GM04504 (cell line): ENCODE results near the gene MADD.
"Not testable (repeated sequence)": the region's sequence is repeated elsewhere in the genome, so short reads cannot be mapped to it uniquely, and the experiment has no call there.

Source experiments
- DNase-seq: peaks from one replicate; pipeline ENCODE4 v3.0.0-alpha.2; 2012; ENCODE audit warnings: low read depth

Gene MADD

GRCh38 chr11:47318166-47318565, 48.2 kb downstream of the MADD start:
- DNase-seq = no peak

- DNase-seq = no peak
These were observed 54.6 kb downstream of the MADD start for GRCh38 chr11:47324520-47324919.

- no peak for DNase-seq
These were observed 55.5 kb downstream of the MADD start for GRCh38 chr11:47325271-47326041.

GRCh38 chr11:47326198-47326597, 56.3 kb downstream of the MADD start:
- DNase-seq = no peak

- no peak for DNase-seq
These were observed 57.1 kb downstream of the MADD start for GRCh38 chr11:47327025-47327424.

- no peak for DNase-seq
These were observed 58.0 kb downstream of the MADD start for GRCh38 chr11:47327949-47328348.

- no peak for DNase-seq
These were observed 58.8 kb downstream of the MADD start for GRCh38 chr11:47328449-47329390.

GRCh38 chr11:47329431-47329986, 59.6 kb downstream of the MADD start:
- DNase-seq = no peak

- DNase-seq = no peak
These were observed 60.3 kb downstream of the MADD start for GRCh38 chr11:47329987-47330931.

- no peak for DNase-seq
These were observed 61.7 kb downstream of the MADD start for GRCh38 chr11:47331454-47332302.

GRCh38 chr11:47332303-47332711, 62.4 kb downstream of the MADD start:
- no peak for DNase-seq

GRCh38 chr11:47332791-47333525, 63.0 kb downstream of the MADD start:
- no peak for DNase-seq

GRCh38 chr11:47333526-47333845, 63.6 kb downstream of the MADD start:
- no peak for DNase-seq

GRCh38 chr11:47333886-47334443, 64.0 kb downstream of the MADD start:
- DNase-seq = no peak

- DNase-seq = not testable (repeated sequence)
These were observed 64.9 kb downstream of the MADD start for GRCh38 chr11:47334699-47335411.

- no peak for DNase-seq
These were observed 65.8 kb downstream of the MADD start for GRCh38 chr11:47335733-47336132.

- DNase-seq = no peak
These were observed 66.7 kb downstream of the MADD start for GRCh38 chr11:47336595-47336994.

- no peak for DNase-seq
These were observed 67.4 kb downstream of the MADD start for GRCh38 chr11:47337229-47337924.
